ENCODE measurements around the gene SGO2.

GRCh38 chr2:200484934-200485333 is 41.1 kb upstream of the SGO2 start:
- no peak for TF ChIP-seq CTCF (IDR thresholded peaks at IDR 0.05)
- no peak for TF ChIP-seq POLR2A (IDR thresholded peaks at IDR 0.05)
